B cell (primary cell): Measurements from ENCODE around the gene PPP6R1. TPM values are rescaled to one million over a fixed set of nuclear protein-coding genes. Genes with fewer than 3 reads are reported as not detected.

Source experiments
- ATAC-seq: fragments of 200-7000 bp; cut with Tn5 transposase; one replicate; pipeline ENCODE4 v1.10.0; 2021; ENCODE audit warnings: low read depth, mild to moderate bottlenecking, moderate number of reproducible peaks, moderate library complexity
- CTCF ChIA-PET: fragments of 350-600 bp; sonication (Branson Sonifier 250); formaldehyde crosslinking; loops from one replicate; lab custom pipeline; 2021; ENCODE audit warnings: antibody characterized with exemption, inconsistent platforms; lab: Charles Lee
- POLR2A ChIA-PET: fragments of 350-600 bp; sonication (Branson Sonifier 250); formaldehyde crosslinking; loops from one replicate; lab custom pipeline; 2021; ENCODE audit warnings: antibody characterized with exemption; lab: Charles Lee
- DNase-seq: peaks from one replicate; pipeline ENCODE4 v3.0.0; 2013
- H2AFZ ChIP-seq: 2 replicates; pipeline ENCODE4 v1.6.1; 2012; ENCODE audit warnings: mild to moderate bottlenecking, low read depth, low read length; ENCODE audit not compliant: insufficient read depth, poor library complexity, severe bottlenecking
- H3K27ac ChIP-seq, 2 donors: 1 replicate in 1 of 2; 2 replicates in 1 of 2; pipeline ENCODE4 v1.5.1; 2012 to 2013; ENCODE audit warnings: low read length in 2 of 2, mild to moderate bottlenecking in 2 of 2, moderate library complexity in 1 of 2
- H3K27me3 ChIP-seq, 4 experiments: fragments of 200-600 bp in 1 of 4; sonication (generic) in 1 of 4; replicated peaks in 1 of 4; 1 replicate in 2 of 4; 2 replicates in 2 of 4; pipeline versions ENCODE4 v1.6.1 to v1.7.0; 2013 to 2016; ENCODE audit warnings: low read length in 3 of 4, mild to moderate bottlenecking in 2 of 4, mixed read lengths in 1 of 4, moderate library complexity in 1 of 4; ENCODE audit not compliant: insufficient read depth in 4 of 4, control insufficient read depth in 3 of 4; ENCODE audit errors: control extremely low read depth in 1 of 4
- H3K36me3 ChIP-seq, 2 experiments: replicated peaks in 1 of 2; 1 replicate in 1 of 2; 2 replicates in 1 of 2; pipeline versions ENCODE4 v1.6.1 to v1.7.1; 2013; ENCODE audit warnings: low read length in 1 of 2; ENCODE audit not compliant: insufficient read depth in 2 of 2, control insufficient read depth in 1 of 2; ENCODE audit errors: control extremely low read depth in 1 of 2, extremely low read depth in 1 of 2
- H3K4me1 ChIP-seq, 2 donors: fragments of 200-600 bp in 1 of 2; sonication (generic) in 1 of 2; 1 replicate in 1 of 2; 2 replicates in 1 of 2; pipeline versions ENCODE4 v1.5.1 to v1.6.1; 2013 to 2017; ENCODE audit warnings: low read length in 2 of 2; ENCODE audit not compliant: control insufficient read depth in 2 of 2, insufficient read depth in 2 of 2
- H3K4me2 ChIP-seq: replicated peaks from 2 replicates; pipeline ENCODE3; 2012; ENCODE audit warnings: mild to moderate bottlenecking, low read depth, low read length; ENCODE audit not compliant: poor library complexity, severe bottlenecking
- H3K4me3 ChIP-seq, 5 experiments: fragments of 200-600 bp in 1 of 5; sonication (generic) in 1 of 5; 1 replicate in 3 of 5; 2 replicates in 2 of 5; pipeline versions ENCODE4 v1.5.1 to v1.7.0; 2011 to 2016; ENCODE audit warnings: low read length in 4 of 5, mild to moderate bottlenecking in 4 of 5, low read depth in 2 of 5, control low read depth in 1 of 5, moderate library complexity in 1 of 5; ENCODE audit not compliant: insufficient read depth in 1 of 5; ENCODE audit errors: control extremely low read depth in 1 of 5, extremely low read depth in 1 of 5
- H3K79me2 ChIP-seq: fragments of 200-600 bp; sonication (generic); one replicate; pipeline ENCODE4 v1.6.0; 2016; ENCODE audit warnings: low read length; ENCODE audit not compliant: control insufficient read depth, insufficient read depth
- H3K9ac ChIP-seq: fragments of 200-600 bp; sonication (generic); 2 replicates; pipeline ENCODE4 v1.6.1; 2017; ENCODE audit warnings: mild to moderate bottlenecking, low read length, moderate library complexity
- H3K9me3 ChIP-seq, 3 donors: one replicate each; pipeline versions ENCODE4 v1.6.1 to v1.7.1; 2013; ENCODE audit warnings: low read length in 2 of 3; ENCODE audit not compliant: control insufficient read depth in 2 of 3, insufficient read depth in 1 of 3; ENCODE audit errors: control extremely low read depth in 1 of 3
- H4K20me1 ChIP-seq: 2 replicates; pipeline ENCODE4 v1.6.0; 2012; ENCODE audit warnings: mild to moderate bottlenecking, low read length; ENCODE audit not compliant: insufficient read depth, control insufficient read depth, poor library complexity, severe bottlenecking
- H3K27ac Mint-ChIP-seq: one replicate; pipeline ENCODE4 v1.8.0; 2021; ENCODE audit warnings: mixed read lengths
- H3K27me3 Mint-ChIP-seq: one replicate; pipeline ENCODE4 v1.8.0; 2021; ENCODE audit warnings: mixed read lengths
- H3K4me1 Mint-ChIP-seq: one replicate; pipeline ENCODE4 v1.8.0; 2021; ENCODE audit warnings: mixed read lengths
- H3K4me3 Mint-ChIP-seq: one replicate; pipeline ENCODE4 v1.8.0; 2021; ENCODE audit warnings: mixed read lengths
- H3K9me3 Mint-ChIP-seq: one replicate; pipeline ENCODE4 v1.8.0; 2022; ENCODE audit warnings: mixed read lengths; ENCODE audit not compliant: insufficient read depth
- CTCF ChIP-seq: fragments of 200-600 bp; IDR thresholded peaks from one replicate; pipeline ENCODE4 v1.8.0; 2022; ENCODE audit warnings: antibody characterized with exemption, mild to moderate bottlenecking
- EZH2 ChIP-seq: IDR thresholded peaks from 2 replicates; pipeline ENCODE4 v1.6.1; 2012; ENCODE audit warnings: borderline replicate concordance, low read depth, mild to moderate bottlenecking, moderate library complexity, low read length; ENCODE audit not compliant: insufficient read depth, poor library complexity, severe bottlenecking
- WGBS: methylation state at CpG from one replicate; pipeline ENCODE4 v1.1.5; 2013; ENCODE audit warnings: missing lambda C conversion rate; ENCODE audit not compliant: insufficient coverage; 5-methylcytosine and 5-hydroxymethylcytosine counted together
- intact Hi-C: fragments of 100-400 bp; cut with micrococcal nuclease; formaldehyde crosslinking; loops from one replicate; pipeline ENCODE4 v1.10.0; 2022
- polyA plus RNA-seq: library from polyadenylated mRNA; depleted of rRNA; stranded (reverse); fragments of >200 nt; gene quantifications from 2 replicates; pipeline ENCODE4 v1.2.3, GENCODE V29; 2012
- total RNA-seq, 2 donors: library from RNA; stranded (reverse); fragments of 120-200 nt in 1 of 2; gene quantifications; 1 replicate in 1 of 2; 2 replicates in 1 of 2; pipeline versions ENCODE4 v1.2.3 to v1.2.4, GENCODE V29; 2013 to 2022

The PPP6R1 gene
- total and polyA plus RNA-seq, 2 donors (not counting 1 experiment from before 2014, with no cell fraction given), result 122 to 193 TPM

- no peak overlapping the region for H3K27ac Mint-ChIP-seq
- no peaks in the 10 kb centered on the region for H3K79me2 ChIP-seq
- POLR2A ChIA-PET, result interaction anchor here (1.1 kb wide), 1 partner anchor 21 kb away, joined by 3 read pairs; the partner anchor contains the start of gene HSPBP1
- peaks cover 12% of the 10 kb centered on the region for H3K4me1 Mint-ChIP-seq
- H3K27me3 Mint-ChIP-seq, result peaks cover 6% of the 10 kb centered on the region
- ATAC-seq, result no peak
- peak overlapping the region; percentile 94 for H2AFZ ChIP-seq
- peaks cover 0 to 5% (median 0%) of the 10 kb centered on the region in 3 donors for H3K9me3 ChIP-seq
- H3K9ac ChIP-seq, result no peak overlapping the region
- no peaks in the 10 kb centered on the region for H3K9me3 Mint-ChIP-seq
- CTCF ChIA-PET, result interaction anchor here (0.7 to 3.5 kb wide), 15 partner anchors 9 to 203 kb away, joined by 3 to 27 read pairs (median 6); partner anchors contain the start of genes HSPBP1, KMT5C, PPP6R1 and TMEM238
- peak overlapping the region; percentile 90 for H3K4me3 Mint-ChIP-seq
- no peaks in the 10 kb centered on the region for H4K20me1 ChIP-seq
- DNase-seq, result no peak
- H3K4me3 ChIP-seq, result peak overlapping the region in 2 of 5 experiments; percentile 46 to 52
- 76% methylated on average over 12 of the region's 15 CpGs for WGBS
- TF ChIP-seq EZH2 (no peak), CTCF (no peak)
- H3K36me3 ChIP-seq, result no peaks in the 10 kb centered on the region
- peak overlapping the region; percentile 88 for H3K4me2 ChIP-seq
- no peak overlapping the region for H3K27ac ChIP-seq
- intact Hi-C loops, result loop anchor here (1.0 to 5.0 kb wide), 2 partner anchors 84 to 201 kb away; partner anchors contain the start of gene RPL28
- peaks cover 8 to 15% of the 10 kb centered on the region in 2 donors for H3K4me1 ChIP-seq
- no peaks in the 10 kb centered on the region for H3K27me3 ChIP-seq
Measured at GRCh38 chr19:55300886-55301458, 42.2 kb upstream of the PPP6R1 start.

- H3K9ac ChIP-seq, result no peak overlapping the region
- no peak overlapping the region for H2AFZ ChIP-seq
- DNase-seq (no peak), ATAC-seq (no peak)
- no peak overlapping the region for H3K4me2 ChIP-seq
- POLR2A ChIA-PET, result no interaction called here
- no peaks in the 10 kb centered on the region for H3K36me3 ChIP-seq
- H3K27me3 Mint-ChIP-seq, result peaks cover 6% of the 10 kb centered on the region
- no peak overlapping the region for H3K27ac ChIP-seq
- H3K9me3 ChIP-seq, result no peaks in the 10 kb centered on the region
- no peaks in the 10 kb centered on the region for H3K79me2 ChIP-seq
- H3K4me1 ChIP-seq, result peaks cover 8 to 15% of the 10 kb centered on the region in 2 donors
- H3K4me3 ChIP-seq, result no peak overlapping the region
- H3K4me3 Mint-ChIP-seq, result no peak overlapping the region
- no peaks in the 10 kb centered on the region for H4K20me1 ChIP-seq
- CTCF ChIA-PET, result no interaction called here
- intact Hi-C loops, result loop anchor here (5.0 kb wide), 1 partner anchor 202 kb away; no protein-coding TSS in a partner anchor
- no peaks in the 10 kb centered on the region for H3K9me3 Mint-ChIP-seq
- no peak overlapping the region for H3K27ac Mint-ChIP-seq
- TF ChIP-seq CTCF, result no peak
- TF ChIP-seq EZH2, result no peak
- peaks cover 12% of the 10 kb centered on the region for H3K4me1 Mint-ChIP-seq
- H3K27me3 ChIP-seq, result no peaks in the 10 kb centered on the region
- WGBS, result 88% methylated on average over 6 of the region's 10 CpGs
Measured at GRCh38 chr19:55299991-55300390, 41.2 kb upstream of the PPP6R1 start.
